GM20431 (cell line): ENCODE results near the gene HP1BP3.

Experiments
- in situ Hi-C: fragments of 300-500 bp; cut with MseI, MboI; formaldehyde crosslinking; loops from one replicate; pipeline ENCODE4 v1.15.0; 2020; ENCODE audit warnings: low sequenced_read_pairs; ENCODE audit not compliant: unreplicated experiment

Gene HP1BP3

GRCh38 chr1:20716232-20716631, 70.9 kb downstream of the HP1BP3 start:
- in situ Hi-C loops = no loop called here

- in situ Hi-C loops = no loop called here
These were observed 71.7 kb downstream of the HP1BP3 start for GRCh38 chr1:20715406-20715805.

GRCh38 chr1:20713440-20713839, 73.7 kb downstream of the HP1BP3 start:
- in situ Hi-C loops = no loop called here

- in situ Hi-C loops = no loop called here
These were observed 74.9 kb downstream of the HP1BP3 start for GRCh38 chr1:20712215-20712577.

GRCh38 chr1:20711285-20712214, 75.6 kb downstream of the HP1BP3 start:
- in situ Hi-C loops = no loop called here

- in situ Hi-C loops = no loop called here
These were observed 76.4 kb downstream of the HP1BP3 start for GRCh38 chr1:20710469-20711284.

GRCh38 chr1:20709868-20710267, 77.2 kb downstream of the HP1BP3 start:
- in situ Hi-C loops = no loop called here

- in situ Hi-C loops = no loop called here
These were observed 78.2 kb downstream of the HP1BP3 start for GRCh38 chr1:20708891-20709290.

GRCh38 chr1:20708057-20708456, 79.0 kb downstream of the HP1BP3 start:
- in situ Hi-C loops = no loop called here

- in situ Hi-C loops = no loop called here
These were observed 80.3 kb downstream of the HP1BP3 start for GRCh38 chr1:20706841-20707240.

- in situ Hi-C loops = no loop called here
These were observed 81.8 kb downstream of the HP1BP3 start for GRCh38 chr1:20705203-20705755.

- in situ Hi-C loops = no loop called here
These were observed 82.5 kb downstream of the HP1BP3 start for GRCh38 chr1:20704390-20705202.

- in situ Hi-C loops = no loop called here
These were observed 83.9 kb downstream of the HP1BP3 start for GRCh38 chr1:20703124-20703756.

- in situ Hi-C loops = no loop called here
These were observed 84.7 kb downstream of the HP1BP3 start for GRCh38 chr1:20702416-20702815.

GRCh38 chr1:20701847-20702246, 85.3 kb downstream of the HP1BP3 start:
- in situ Hi-C loops = no loop called here

GRCh38 chr1:20701446-20701845, 85.7 kb downstream of the HP1BP3 start:
- in situ Hi-C loops = no loop called here

GRCh38 chr1:20700636-20701215, 86.4 kb downstream of the HP1BP3 start:
- in situ Hi-C loops = no loop called here

GRCh38 chr1:20699558-20699957, 87.5 kb downstream of the HP1BP3 start:
- in situ Hi-C loops = loop anchor here (10.0 kb wide), 1 partner anchor 495 kb away; no protein-coding TSS in a partner anchor
